Esophagus muscularis mucosa (tissue), 4 donors: ENCODE measurements around the gene BRCC3.
"Not testable (repeated sequence)": the region's sequence is repeated elsewhere in the genome, so short reads cannot be mapped to it uniquely, and the experiment has no call there.

Source experiments
- EP300 ChIP-seq: sonication (generic); formaldehyde crosslinking; IDR thresholded peaks from one replicate; pipeline ENCODE4 v1.6.1; 2017; ENCODE audit warnings: antibody characterized with exemption
- POLR2A ChIP-seq: fragments of 450-650 bp; IDR thresholded peaks from one replicate; pipeline ENCODE4 v1.6.1; 2017; ENCODE audit warnings: antibody characterized with exemption, moderate library complexity, mild to moderate bottlenecking, low read depth
- POLR2AphosphoS5 ChIP-seq, 2 donors: sonication (generic); formaldehyde crosslinking; IDR thresholded peaks; one replicate each; pipeline ENCODE4 v1.6.1; 2017; ENCODE audit warnings: antibody characterized with exemption in 2 of 2
- TF ChIP-seq, protein P1 (sequence below), 3 experiments: fragments of 200-600 bp in 2 of 3; fragments of 450-650 bp in 1 of 3; sonication (generic) in 2 of 3; IDR thresholded peaks; one replicate each; pipeline ENCODE4 v1.5.1; 2017 to 2019; ENCODE audit warnings: antibody characterized with exemption in 3 of 3, mild to moderate bottlenecking in 2 of 3, moderate library complexity in 1 of 3

DNA sequence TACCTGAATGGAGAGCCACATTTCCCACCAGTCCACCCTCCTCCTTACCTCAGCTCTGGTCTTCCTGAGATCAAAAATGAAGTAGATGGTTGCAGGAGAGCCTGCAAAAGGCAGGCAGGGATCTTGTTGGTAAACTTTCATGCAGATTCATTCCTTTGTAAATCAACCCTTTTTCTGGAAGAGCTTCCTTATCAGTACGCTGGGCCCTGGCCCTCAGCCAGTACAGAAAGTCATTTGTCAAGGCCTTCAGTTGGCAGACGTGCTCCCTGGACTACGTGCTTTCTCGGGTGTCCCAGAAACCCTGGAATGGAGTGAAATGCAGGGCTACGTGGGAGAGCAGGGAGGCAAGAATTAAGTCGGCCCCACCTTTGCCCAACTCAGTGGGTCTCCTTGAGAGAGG lies 76.3 kb downstream of the BRCC3 start:
- TF ChIP-seq, protein P1, sequence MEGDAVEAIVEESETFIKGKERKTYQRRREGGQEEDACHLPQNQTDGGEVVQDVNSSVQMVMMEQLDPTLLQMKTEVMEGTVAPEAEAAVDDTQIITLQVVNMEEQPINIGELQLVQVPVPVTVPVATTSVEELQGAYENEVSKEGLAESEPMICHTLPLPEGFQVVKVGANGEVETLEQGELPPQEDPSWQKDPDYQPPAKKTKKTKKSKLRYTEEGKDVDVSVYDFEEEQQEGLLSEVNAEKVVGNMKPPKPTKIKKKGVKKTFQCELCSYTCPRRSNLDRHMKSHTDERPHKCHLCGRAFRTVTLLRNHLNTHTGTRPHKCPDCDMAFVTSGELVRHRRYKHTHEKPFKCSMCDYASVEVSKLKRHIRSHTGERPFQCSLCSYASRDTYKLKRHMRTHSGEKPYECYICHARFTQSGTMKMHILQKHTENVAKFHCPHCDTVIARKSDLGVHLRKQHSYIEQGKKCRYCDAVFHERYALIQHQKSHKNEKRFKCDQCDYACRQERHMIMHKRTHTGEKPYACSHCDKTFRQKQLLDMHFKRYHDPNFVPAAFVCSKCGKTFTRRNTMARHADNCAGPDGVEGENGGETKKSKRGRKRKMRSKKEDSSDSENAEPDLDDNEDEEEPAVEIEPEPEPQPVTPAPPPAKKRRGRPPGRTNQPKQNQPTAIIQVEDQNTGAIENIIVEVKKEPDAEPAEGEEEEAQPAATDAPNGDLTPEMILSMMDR (IDR thresholded peaks at IDR 0.05): not testable (repeated sequence)
- not testable (repeated sequence) for TF ChIP-seq POLR2AphosphoS5 (IDR thresholded peaks at IDR 0.05); EP300; POLR2A
